Fibroblast of skin of right biceps (primary cell): ENCODE results near the gene C1QTNF8.

Source experiments
- DNase-seq: peaks from one replicate; pipeline ENCODE4 v3.0.0-alpha.2; 2013

The C1QTNF8 gene

DNA sequence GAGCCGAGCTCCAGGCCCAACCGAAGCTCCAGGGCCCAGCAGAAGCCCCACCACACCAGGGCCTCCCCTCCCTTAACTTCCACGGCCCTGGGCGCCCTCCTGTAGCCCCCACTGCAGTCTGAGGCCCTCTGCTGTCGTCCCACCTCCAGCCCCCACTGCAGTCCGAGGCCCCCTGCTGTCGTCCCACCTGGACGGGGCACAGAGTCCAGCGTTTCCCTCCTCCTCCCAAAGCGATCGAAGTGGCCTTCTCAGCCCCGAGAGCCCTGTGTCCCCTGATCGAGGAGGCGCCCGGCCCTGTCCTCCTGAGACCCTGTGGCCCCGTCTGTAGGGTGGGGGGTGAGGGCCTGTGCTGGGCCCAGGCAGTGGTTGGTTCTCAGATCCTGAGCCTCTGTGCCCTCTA lies 31.1 kb upstream of the C1QTNF8 start:
- no peak for DNase-seq

DNA sequence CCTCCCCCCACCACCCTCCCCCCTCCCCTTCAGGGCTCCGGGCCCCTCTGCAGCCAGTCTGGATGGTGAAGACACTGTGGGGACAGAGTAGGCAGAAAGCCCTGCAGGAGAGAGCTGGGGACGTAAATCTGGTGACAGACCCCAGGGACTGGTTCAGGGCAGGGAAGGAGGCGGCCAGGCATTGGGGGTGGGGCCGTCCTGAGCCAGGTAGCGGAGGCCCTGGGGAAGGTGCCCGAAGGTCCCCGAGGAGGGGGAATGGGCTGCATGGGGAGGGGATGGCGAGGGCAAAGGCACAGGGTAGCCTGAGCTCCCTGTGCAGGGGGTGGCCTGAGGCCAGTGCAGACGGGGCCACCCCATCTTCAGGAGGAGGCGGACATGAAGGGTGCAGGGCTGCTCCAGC lies 30.5 kb upstream of the C1QTNF8 start:
- DNase-seq = no peak

DNA sequence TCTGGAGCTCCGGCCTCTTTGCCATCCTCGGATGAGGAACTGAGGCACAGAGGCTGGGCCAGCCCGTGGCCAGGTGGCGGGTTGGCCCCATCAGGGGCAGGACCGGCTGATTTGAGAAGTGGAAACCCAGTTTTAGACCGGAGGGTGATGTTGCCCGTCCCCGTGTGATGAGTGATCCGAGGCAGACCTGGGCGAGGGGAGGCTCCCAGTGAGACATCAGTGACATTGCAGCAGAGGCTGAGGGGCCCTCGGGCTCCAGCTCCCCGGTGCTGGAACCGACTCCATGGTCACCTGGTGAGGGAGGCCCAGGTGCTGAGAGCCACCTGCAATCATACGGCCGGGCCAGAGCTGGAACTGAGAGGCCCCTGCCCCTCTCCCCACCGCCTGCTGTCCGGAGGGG lies 30.0 kb upstream of the C1QTNF8 start:
- DNase-seq = no peak

DNA sequence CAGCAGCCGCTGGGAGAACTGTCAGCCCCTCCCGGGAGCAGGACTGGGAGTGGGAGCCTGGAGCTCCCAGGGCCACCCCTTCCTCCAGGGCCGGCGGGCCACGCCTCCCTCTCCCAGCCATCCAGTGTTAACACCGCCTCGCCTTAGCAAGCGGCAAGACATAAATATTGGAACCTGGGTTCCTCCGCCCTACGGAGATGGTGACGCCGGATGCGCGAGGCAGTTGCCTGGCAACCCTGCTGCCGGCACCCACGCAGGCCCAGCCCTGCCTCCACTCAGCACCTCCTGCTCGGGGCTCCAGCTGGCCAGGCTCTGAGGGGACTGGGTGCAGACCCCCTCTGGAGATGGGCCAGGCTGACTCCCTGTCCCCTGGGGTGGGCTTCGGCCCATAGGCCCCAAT lies 29.4 kb upstream of the C1QTNF8 start:
- peak; percentile 9 for DNase-seq

DNA sequence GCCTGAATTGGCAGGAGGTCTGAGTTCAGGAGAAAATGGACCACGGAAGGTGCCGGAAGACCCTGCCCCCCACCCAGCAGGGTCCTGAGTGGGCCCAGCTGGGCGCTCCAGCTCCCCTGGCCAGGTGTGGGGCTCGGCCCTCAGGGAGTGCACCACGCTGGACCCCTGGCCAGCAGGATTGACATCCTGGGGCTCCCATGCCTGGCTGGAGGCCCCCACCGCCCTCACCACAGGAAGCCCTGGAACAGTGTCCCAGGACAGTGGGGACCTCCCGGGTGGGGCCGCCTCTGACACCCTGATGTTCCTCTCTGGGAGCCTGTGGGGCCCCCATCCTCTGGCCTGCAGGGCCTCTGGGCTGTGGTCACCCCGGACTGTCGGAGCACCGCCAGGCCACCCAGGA lies 28.8 kb upstream of the C1QTNF8 start:
- no peak for DNase-seq

DNA sequence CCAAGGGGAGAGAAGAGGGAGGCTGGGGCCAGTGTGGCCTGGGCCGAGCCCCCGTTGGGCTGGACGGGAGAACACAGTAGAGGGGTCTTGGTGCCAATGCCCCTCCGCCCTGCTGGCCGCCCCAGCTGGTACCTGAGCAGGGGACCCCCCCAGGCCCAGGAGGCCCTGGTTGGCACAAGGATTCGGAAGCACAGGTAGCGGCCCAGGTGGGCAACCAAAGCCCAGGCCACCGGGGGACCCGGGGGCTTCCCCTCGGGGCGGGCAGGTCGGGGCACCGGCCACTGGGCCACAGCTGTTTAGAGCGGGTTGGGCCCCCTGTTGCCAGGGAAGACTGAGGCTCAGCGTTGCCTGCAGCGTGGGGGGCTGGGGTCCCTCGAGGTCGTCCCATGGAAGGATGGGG lies 28.2 kb upstream of the C1QTNF8 start:
- no peak for DNase-seq

DNA sequence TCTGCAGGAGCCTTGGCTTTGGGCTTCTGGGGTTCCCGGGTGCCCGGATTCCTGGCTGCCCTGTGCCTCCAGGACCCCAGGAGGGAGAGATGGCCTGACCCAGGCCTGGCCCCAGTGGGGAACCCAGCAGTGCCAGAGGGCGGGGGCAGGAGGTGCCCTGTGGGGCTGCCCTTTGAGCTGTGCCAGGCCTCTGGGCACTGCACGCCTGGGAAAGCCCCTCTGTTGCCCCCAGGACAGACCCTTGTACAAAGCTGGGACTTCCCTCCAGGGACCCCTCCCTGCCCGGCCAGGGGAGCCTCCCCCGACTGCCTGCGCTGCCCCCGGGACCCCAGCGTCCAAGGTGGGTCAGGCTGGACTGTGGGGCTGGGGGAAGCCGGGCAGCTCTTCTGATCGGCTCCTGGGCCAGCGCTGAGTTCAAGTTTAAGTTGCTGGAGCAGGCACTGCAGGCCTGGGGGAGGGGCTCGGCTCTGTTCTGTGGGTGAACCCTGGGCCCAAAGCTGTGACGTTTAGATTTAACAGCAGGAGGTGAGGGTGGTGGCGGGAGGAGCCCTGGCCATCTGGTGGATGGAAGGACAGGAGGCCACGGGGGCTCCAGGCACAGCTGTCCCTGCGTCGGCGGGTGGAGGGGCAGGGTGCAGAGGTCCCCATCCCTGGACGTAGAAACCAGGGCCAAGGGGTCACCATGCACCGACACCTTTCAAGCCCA lies 27.6 kb upstream of the C1QTNF8 start:
- DNase-seq = no peak

DNA sequence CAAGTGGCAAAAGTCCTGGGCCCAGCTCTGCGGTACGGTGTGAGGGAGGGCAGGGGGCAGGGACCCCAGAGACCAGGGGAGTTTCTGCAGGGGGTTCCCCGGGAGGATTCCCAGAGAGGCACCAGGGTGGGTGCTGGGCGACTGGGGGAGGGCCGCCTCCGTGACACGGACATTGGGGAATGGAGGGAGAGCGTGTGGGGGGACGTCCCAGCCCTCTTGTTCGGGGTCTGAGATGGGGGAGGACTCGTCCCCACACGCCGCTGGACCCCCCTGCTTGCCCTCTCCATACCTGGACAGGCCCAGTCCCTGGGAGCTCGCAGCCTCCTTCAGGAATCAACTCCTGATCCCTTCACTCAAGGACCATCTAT lies 26.3 kb upstream of the C1QTNF8 start:
- no peak for DNase-seq

DNA sequence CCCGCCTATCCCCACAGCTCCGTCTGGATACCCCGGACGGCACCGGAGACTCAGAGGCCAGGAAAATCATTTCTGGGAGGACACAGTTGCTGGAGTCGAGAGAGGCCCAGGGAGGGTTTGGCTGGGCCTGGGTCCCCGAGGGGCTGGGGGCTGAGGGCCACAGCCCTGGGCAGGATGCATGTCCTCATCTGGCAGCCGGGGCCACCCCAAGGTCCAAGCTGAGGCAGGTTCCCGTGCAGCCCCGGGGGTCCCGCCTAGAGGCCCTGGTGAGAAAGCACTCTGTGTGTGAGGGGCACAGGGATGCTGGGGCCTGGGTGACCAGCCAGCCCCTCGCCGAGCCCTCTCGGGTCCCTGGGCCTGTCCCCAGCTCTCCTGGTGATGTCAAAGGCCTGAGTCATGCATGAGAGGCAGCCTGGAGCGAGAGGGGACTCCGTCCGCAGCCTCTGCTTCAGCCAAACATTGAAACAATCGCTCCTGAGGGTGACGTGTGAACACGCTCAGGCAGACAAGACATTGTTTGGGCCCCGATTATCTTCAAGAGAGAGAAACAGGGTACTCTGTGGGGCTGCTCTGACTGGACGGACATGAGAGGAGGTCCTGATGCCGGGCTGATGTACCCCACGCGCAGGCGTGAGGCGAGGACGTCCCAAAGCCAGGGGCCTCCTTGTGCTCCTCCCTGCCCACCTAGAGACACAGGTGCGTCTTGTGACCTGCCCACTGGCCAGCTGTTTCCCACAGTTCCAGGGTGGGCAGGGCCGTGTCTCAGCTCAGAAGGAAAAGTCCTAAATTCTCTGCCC lies 25.8 kb upstream of the C1QTNF8 start:
- DNase-seq = no peak

DNA sequence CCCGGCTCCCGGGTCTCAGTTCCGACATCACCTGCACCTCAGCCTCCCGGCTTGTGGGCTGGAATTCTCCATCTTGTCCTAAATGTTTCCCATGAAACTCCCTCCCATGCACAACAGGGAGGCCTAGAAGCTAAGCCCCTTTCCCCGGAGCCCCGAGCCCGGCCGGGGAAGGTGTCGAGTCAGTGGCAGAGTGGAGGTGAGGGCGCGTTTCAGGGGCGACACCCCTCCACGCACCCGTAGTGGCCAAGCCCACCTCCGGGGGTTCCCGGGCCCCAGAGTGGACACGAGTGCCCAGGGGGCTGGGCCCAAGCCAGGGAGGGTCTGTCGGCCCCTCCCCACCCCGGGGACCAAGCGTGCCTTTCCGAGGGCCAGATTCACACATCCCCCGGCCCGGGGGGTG lies 25.0 kb upstream of the C1QTNF8 start:
- no peak for DNase-seq

DNA sequence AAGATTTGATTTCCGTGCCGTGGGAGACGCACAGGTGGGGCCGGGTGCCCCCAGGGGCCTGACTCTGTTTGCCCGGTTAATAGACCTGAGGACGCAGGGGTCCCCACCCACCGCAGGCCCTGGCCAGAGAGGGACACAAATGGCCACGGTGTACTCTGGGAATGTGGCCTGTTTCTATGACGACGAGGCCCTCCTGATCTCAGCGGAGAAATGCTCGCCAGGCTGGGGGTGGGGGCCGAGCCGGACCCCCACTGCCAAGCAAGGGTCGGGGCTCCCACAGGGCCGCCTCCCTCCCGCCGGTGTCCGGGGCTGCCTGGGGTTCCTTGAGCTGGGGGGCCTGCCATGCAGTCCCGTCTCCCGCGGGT lies 24.5 kb upstream of the C1QTNF8 start:
- no peak for DNase-seq

DNA sequence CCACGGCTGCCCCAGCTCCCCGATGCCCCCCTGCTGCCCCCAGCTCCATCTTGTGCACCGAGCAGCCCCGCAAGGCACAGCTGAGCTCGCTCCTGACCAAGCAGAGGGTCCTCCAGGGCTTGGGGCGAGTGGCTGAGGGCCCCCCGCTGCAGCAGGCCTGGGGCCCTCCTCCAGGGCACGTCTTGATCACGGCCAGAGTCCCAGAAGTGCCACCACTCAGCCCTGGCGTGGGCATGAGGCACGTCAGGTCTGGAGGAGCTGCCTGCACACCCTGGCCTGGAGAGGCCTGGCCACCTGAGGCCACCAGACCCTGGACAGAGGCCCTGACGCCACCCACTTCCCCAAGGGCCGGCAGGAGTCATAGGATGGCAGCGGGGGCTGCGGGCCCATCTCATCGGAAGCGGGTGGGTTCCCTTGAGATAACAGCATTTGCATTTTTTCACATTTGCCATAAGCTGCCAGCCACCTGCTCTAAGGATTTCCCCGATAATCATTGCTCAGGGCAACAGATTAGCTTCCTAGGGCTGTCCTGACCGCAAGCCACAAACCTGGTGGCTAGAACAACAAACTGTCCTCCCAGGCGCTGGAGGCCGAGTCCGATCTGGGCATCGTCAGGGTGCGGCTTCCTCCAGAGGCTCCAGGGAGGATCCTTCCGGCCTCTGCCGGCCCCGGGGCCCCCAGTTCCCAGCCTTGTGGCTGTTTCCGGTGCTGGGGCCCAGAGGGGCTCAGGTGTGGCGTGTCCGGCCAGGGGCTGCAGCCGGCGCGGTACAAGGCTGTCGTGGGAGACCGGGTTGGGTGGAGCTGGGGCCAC lies 23.9 kb upstream of the C1QTNF8 start:
- no peak for DNase-seq

DNA sequence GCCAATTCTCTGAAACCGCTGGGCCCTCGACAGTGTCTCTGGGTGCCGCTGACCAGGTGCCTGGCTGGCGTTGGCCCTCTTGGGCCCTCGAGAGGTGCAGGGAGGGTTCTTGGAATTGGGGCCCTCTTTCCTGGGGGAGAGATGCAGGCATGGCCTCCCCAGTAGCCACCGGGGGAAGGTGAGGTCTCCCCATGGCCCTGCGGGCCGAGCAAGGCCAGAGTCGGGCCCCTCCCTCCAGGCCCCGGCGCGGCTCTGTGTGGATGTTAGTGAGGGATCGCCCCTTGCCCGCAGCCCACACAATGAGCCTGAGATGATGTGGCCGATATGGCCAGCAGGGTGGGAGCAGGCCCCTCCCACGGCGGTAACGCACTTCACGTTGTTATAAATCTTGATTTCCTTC lies 23.1 kb upstream of the C1QTNF8 start:
- no peak for DNase-seq

DNA sequence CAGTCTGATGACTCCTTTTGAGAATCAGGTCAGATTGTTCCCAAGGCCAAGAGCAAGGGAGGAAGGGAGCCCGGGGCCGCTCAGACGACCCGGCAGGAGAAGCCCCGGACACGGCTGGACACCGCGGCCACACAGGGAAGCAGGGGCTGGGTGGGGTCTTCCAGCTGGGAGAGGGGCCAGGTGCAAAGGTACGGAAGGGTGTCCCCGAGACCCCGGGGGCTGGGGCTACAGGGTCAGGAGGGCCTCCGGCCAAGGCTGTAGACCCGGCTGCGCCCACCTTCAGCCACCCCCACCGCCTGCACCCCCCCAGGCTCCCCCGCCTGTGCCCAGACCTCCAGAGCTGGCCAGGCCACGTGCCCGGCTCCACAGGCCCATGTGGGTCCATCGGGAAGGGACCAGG lies 21.9 kb upstream of the C1QTNF8 start:
- DNase-seq = no peak

DNA sequence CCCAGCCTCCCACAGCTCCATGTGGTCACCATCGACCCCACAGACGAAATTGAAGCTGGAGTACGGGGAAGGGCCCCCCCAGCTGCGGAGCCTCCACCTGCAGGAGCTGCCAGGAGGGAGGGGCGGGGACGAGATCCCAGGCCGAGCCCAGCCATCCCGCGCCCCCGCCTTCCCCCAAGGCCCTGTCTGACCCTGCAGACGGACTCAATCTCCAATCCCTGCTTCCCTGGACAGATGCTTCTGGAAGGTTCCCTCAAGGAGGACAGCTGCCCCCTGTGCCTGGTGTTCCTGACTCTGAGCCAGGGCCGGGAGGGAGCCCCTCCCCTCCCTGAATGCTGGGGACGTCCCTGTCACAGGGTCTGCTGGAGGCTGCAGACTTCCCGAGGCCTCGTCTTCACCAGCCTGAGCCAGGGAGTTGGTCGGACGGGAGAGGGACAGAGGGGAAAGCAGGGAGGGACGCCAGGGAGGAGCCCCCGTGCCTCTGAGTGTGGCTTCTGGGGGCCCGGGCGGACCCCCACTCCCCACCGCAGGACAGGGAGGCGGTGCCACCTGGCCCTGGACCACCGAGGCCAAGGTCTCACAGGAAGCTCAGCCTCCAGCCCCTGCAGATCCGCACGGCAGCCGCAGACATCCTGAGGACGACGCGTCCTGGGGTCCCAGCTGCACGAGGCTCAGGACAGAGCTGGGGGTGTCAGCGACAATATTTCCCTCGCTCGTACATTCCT lies 21.3 kb upstream of the C1QTNF8 start:
- DNase-seq = no peak

DNA sequence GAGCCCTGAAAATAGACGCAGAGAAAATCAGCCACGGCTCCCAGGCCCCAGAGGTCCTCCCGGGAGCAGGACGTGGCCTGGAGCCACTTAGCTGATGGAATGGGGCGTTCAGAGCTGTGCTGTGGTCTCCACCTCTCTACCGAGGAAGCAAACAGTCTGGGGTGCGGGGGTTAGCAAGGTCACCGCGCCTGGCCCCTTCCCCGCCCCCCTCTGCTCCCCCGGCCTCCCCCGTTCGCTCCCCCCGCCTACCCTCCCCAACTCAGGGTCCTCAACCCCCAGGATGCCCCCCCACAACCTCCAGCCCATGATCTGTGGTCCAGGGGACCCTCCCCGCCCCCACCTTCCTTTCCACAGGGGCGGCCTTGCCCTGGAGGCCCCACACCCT lies 20.6 kb upstream of the C1QTNF8 start:
- DNase-seq = no peak

DNA sequence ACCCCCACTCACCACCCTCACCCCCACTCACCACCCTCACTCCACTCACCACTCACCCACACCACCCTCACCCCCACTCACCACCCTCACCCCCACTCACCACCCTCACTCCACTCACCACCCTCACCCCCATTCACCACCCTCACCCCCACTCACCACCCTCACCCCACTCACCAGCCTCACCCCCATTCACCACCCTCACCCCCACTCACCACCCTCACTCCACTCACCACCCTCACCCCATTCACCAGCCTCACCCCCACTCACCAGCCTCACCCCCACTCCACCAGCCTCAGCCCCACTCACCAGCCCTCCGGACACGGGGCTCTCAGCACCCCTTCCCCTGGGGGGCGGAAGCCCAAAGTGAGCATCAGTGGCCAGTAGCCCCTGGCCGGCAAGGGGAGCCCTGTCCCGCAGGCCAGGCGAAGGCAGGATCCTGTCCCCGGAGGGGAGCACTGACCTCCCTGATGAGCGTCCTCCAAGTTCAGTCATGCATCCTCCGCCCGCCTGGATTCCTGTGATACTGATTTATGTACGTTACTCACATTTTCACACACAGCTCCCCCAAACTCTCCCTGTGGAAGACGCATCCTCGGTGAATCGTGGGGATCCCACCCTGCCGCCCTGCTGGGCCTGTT lies 18.0 kb upstream of the C1QTNF8 start:
- DNase-seq = no peak

DNA sequence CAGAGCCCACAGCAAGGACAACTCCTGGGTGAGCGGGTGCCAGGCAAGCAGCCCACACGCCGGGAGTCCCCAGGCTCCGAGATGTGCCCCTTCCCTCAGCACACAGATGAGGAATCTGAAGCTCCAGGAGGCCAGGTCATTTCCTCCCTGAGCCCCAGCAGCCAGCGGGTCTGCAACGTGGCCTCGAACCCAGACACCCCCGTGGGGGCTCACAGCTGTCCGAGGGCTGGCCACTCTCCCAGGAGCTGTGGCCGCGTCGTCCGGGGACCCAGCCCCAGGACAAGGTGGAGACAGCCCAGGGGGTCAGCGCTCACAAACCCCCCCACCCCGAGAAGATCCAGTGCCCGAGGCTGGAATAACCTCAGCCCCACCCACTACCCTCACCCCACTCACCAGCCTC lies 17.4 kb upstream of the C1QTNF8 start:
- DNase-seq = no peak

DNA sequence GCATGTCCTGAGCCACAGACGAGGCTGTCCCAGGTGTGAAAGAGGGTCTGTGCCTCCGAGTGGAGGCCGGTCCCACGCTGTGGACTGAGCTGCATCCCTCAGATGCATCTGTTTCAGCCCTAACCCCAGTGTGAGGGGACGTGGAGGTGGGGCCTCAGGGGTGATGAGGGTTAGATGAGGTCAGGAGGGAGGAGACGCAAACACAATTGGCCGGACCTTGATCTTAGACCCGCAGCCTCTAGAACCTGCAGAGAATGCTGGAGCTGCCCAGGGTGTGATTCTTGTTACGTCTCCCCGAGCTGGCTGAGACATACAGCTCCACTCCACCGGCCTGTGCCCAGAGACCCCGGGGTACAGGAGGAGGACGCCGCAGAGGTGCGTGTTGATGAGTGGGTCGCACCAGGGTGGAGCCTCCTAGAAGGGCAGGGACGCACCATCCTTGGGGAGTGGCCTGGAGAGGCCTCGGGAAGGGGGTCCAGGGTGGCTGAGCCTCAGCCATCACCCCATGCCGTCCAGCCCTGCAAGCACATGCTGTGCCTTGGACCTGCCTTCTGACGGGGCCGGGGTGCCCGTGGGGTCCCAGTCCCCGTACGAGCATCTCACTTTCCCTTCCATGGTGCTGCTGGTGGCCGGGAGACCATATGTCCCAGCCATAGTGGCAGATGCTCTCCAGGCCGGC lies 16.6 kb upstream of the C1QTNF8 start:
- no peak for DNase-seq

DNA sequence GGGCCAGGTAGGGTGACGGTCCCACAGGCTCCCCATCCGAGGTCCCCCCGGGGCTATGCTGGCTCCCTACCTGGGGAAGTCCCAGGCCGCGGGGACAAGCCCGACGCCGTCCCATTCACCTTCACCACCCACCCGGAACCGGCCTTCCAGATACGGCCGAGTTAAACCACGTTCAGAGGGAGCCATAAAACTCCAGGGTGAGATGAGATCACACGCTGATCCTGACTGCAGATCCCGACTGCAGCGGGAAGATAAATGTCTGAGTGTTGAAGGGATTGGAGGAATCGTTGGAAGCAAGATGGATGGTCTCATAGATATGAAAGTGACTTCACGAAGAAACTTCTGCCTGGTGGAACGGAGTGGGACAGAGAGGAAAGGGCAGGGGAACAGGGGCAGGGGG lies 13.6 kb upstream of the C1QTNF8 start:
- no peak for DNase-seq

DNA sequence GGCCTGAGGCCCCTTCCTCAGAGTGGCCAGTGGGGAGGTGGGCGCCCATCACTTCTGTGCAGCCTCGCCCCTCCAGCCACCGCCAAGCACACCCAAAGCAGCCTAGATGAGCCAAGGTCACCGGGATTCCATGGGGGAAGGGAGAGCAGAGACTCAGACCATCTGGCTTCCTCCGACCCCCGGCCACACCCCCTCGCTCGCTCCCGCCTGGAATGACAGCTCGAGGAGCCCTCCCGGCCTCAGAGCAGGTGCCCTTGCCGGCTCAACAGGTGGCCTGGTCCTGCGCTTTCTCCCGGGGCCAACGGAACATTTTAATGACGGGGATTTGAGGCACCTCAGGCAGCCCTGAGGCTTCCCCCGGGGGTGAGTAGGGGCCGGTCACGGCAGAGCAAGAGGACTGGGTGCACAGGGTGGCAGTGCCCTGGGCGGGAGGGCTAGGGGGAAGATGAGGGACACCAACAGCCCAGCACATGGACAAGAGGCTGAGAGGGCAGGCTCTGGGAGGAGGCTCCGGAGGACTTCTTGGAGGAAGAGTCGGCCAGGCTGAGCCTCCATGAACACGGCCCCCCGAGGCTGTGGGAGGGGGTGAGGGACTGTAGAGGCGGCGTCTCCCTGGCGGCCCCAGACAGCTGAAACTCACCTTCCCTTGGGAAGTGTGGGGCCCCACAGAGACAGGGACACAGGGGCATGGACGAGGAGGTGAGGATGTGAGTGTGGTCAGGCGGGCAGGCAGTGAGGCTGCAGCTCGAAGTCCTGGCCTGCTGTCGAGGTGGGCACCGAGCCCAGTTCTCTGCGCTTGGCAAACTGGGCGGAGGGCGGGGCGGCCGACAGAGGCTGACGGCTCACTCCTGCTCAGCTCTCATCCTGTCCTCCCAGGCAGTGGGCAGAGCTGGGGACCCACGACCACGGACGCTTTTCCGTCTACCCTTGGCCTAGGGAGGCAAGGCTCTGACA lies 12.5 kb upstream of the C1QTNF8 start:
- no peak for DNase-seq
